Gastroesophageal sphincter (tissue), 4 donors: Measurements from ENCODE around the gene OR10K1. TPM values are rescaled to one million over a fixed set of nuclear protein-coding genes. Genes with fewer than 3 reads are reported as not detected.
"Not testable (repeated sequence)": the region's sequence is repeated elsewhere in the genome, so short reads cannot be mapped to it uniquely, and the experiment has no call there.

ENCODE experiments used
- ATAC-seq: fragments of 150-250 bp; one replicate; pipeline ENCODE4 v1.9.1; 2016; ENCODE audit warnings: mild to moderate bottlenecking, moderate library complexity
- H3K27ac ChIP-seq, 4 donors: fragments of 200-600 bp; sonication (generic) in 3 of 4; 1 replicate in 3 of 4; 2 replicates in 1 of 4; pipeline ENCODE4 v1.5.1; 2016 to 2019
- H3K27me3 ChIP-seq: fragments of 200-600 bp; sonication (generic); one replicate; pipeline ENCODE4 v1.5.1; 2019
- H3K36me3 ChIP-seq, 2 donors: fragments of 200-600 bp; sonication (generic); one replicate each; pipeline ENCODE4 v1.5.1; 2019; ENCODE audit warnings: control low read depth in 1 of 2
- H3K4me1 ChIP-seq, 3 donors: fragments of 200-600 bp; sonication (generic); 1 replicate in 2 of 3; 2 replicates in 1 of 3; pipeline ENCODE4 v1.5.1; 2016 to 2019; ENCODE audit warnings: control low read depth in 2 of 3
- H3K4me3 ChIP-seq, 2 donors: fragments of 200-600 bp; sonication (generic); one replicate each; pipeline ENCODE4 v1.5.1; 2019; ENCODE audit warnings: mild to moderate bottlenecking in 1 of 2, moderate library complexity in 1 of 2
- H3K9me3 ChIP-seq, 3 donors: fragments of 200-600 bp; sonication (generic); one replicate each; pipeline ENCODE4 v1.5.1; 2017 to 2019; ENCODE audit warnings: control low read depth in 2 of 3
- CTCF ChIP-seq, 4 experiments: fragments of 200-600 bp in 2 of 4; fragments of 450-650 bp in 2 of 4; sonication (generic) in 1 of 4; IDR thresholded peaks; one replicate each; pipeline ENCODE4 v1.5.1; 2017 to 2019; ENCODE audit warnings: antibody characterized with exemption in 4 of 4, mild to moderate bottlenecking in 2 of 4, moderate library complexity in 2 of 4
- EP300 ChIP-seq: sonication (generic); formaldehyde crosslinking; IDR thresholded peaks from one replicate; pipeline ENCODE4 v1.6.1; 2017; ENCODE audit warnings: antibody characterized with exemption, mild to moderate bottlenecking
- POLR2A ChIP-seq, 2 donors: fragments of 450-650 bp; IDR thresholded peaks; one replicate each; pipeline ENCODE4 v1.6.1; 2017; ENCODE audit warnings: antibody characterized with exemption in 2 of 2, mild to moderate bottlenecking in 2 of 2, moderate library complexity in 1 of 2
- POLR2AphosphoS5 ChIP-seq: sonication (generic); formaldehyde crosslinking; IDR thresholded peaks from one replicate; pipeline ENCODE4 v1.6.1; 2017; ENCODE audit warnings: antibody characterized with exemption
- WGBS, 2 donors: methylation state at CpG; one replicate each; pipeline ENCODE4 v1.1.5; 2018; ENCODE audit warnings: low coverage in 1 of 2; 5-methylcytosine and 5-hydroxymethylcytosine counted together
- total RNA-seq, 4 donors: library from RNA; depleted of rRNA; stranded (reverse); fragments of >200 nt; gene quantifications; one replicate each; pipeline ENCODE4 v1.1.0, GENCODE V29; 2016

OR10K1 gene
- total RNA-seq, 4 donors from 2014 or later: not detected

- H3K27me3 ChIP-seq: no peaks in the 10 kb centered on the region
- no peak for ATAC-seq
- no peaks in the 10 kb centered on the region for H3K4me1 ChIP-seq
- peaks cover 0 to 21% (median 0%) of the 10 kb centered on the region in 3 donors for H3K9me3 ChIP-seq
- H3K36me3 ChIP-seq: no peaks in the 10 kb centered on the region
- no peak within 1 kb of the TSS for H3K4me3 ChIP-seq
- no peak for TF ChIP-seq POLR2A (IDR thresholded peaks at IDR 0.05)
- no peak for TF ChIP-seq POLR2AphosphoS5
- TF ChIP-seq CTCF (IDR thresholded peaks at IDR 0.05): no peak
- no peak for TF ChIP-seq EP300
- H3K27ac ChIP-seq: no peak within 1 kb of the TSS
- WGBS, 2 donors: 77 to 87% methylated on average over 1 of the region's 1 CpG
Observed at GRCh38 chr1:158426137-158426536, 35.5 kb upstream of the OR10K1 start, which contains the start of gene OR10K2. Gene OR10K2 (minus strand): TSS chr1:158426237. CDS start chr1:158420866, 5,371 bp downstream.

- H3K36me3 ChIP-seq, H3K4me3 ChIP-seq, ATAC-seq, H3K4me1 ChIP-seq, H3K27ac ChIP-seq: not testable (repeated sequence)
- Histone ChIP-seq H3K27me3 (peaks cover 13% of the 10 kb centered on the region), H3K9me3 (peaks cover 0 to 42% (median 0%) of the 10 kb centered on the region in 3 donors)
- WGBS, 2 donors: 43 to 52% methylated on average over 3 of the region's 3 CpGs
Observed at GRCh38 chr1:158430163-158430562, 31.5 kb upstream of the OR10K1 start.

DNA sequence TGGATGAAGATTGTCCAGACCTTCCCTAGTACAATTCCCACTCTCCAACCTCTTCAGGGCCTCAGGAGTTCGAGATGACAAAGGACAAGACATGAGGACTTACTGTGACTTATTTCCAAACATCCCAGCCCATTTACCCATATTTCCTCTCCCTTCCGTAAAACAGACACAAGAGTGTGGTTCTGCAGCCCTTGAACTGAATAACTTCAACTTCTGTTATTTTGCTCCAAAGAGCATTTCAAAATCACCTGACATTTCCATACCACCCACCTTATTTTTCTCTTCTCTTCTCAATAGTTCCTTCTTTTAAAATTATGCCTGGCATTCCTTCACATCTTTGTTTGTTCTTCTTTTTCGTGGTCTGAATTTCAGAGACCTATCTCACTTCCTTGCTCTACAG is 26.9 kb upstream of the OR10K1 start:
- 39 to 48% methylated on average over 3 of the region's 3 CpGs for WGBS, 2 donors
- no peak overlapping the region for H3K27ac ChIP-seq
- H3K4me1 ChIP-seq: no peaks in the 10 kb centered on the region
- H3K9me3 ChIP-seq: peaks cover 0 to 26% (median 0%) of the 10 kb centered on the region in 3 donors
- no peak for ATAC-seq
- TF ChIP-seq POLR2AphosphoS5 (no peak), CTCF (IDR thresholded peaks at IDR 0.05) (no peak), POLR2A (IDR thresholded peaks at IDR 0.05) (no peak), EP300 (no peak)
- no peak overlapping the region for H3K4me3 ChIP-seq
- peaks cover 13% of the 10 kb centered on the region for H3K27me3 ChIP-seq
- no peaks in the 10 kb centered on the region for H3K36me3 ChIP-seq

DNA sequence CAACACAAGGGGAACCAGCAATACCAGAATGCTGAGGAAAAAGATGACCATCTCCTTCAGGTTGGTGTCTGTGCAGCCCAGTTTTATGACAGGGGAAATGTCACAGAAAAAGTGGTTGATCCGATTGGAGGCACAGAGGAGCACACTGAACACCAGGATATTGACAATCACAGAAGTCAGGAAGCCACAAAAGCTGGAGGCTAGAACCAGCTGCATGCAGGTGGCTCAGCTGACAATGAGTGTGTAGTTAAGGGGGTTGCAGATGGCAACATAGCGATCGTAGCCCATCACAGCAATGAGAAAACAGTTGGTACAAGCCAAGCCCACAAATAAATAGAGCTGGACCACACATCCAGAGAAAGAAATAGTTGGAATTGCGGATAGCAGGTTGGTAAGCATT is 16.3 kb upstream of the OR10K1 start:
- Histone ChIP-seq H3K36me3 (no peaks in the 10 kb centered on the region), H3K9me3 (no peaks in the 10 kb centered on the region), H3K27ac (no peak overlapping the region), H3K27me3 (no peaks in the 10 kb centered on the region), H3K4me1 (no peaks in the 10 kb centered on the region), H3K4me3 (no peak overlapping the region)
- 60 to 79% methylated on average over 1 to 4 of the region's 4 CpGs for WGBS, 2 donors
- ATAC-seq: no peak
- TF ChIP-seq POLR2AphosphoS5: no peak
- no peak for TF ChIP-seq EP300
- no peak for TF ChIP-seq POLR2A (IDR thresholded peaks at IDR 0.05)
- no peak for TF ChIP-seq CTCF (IDR thresholded peaks at IDR 0.05)

DNA sequence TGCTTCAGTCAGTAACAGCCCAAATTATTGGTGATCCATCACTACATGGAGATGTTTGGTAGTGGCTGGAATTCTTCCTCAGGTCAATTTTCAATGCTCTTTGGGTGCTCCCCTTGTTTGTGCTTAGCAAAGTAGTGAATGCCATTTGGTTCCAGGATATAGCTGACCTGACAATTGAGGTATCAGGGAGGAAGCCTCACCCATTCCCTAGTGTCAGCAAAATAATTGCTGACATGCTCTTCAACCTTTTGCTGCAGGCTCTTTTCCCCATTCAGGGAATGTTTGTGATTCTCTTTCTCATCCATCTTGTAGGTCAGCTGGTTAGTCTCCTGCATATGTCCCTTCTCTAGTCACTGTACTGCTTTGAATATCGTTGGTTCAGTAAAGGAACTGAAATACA is 7.1 kb upstream of the OR10K1 start:
- no peaks in the 10 kb centered on the region for H3K4me1 ChIP-seq
- no peak overlapping the region for H3K4me3 ChIP-seq
- H3K9me3 ChIP-seq: peaks cover 0 to 13% (median 0%) of the 10 kb centered on the region in 3 donors
- no peak overlapping the region for H3K27ac ChIP-seq
- no peaks in the 10 kb centered on the region for H3K36me3 ChIP-seq
- WGBS, 2 donors: 67% methylated on average over 1 of the region's 1 CpG
- TF ChIP-seq EP300: no peak
- ATAC-seq: no peak
- H3K27me3 ChIP-seq: no peaks in the 10 kb centered on the region

GRCh38 chr1:158457246-158457645 is 4.4 kb upstream of the OR10K1 start:
- no peaks in the 10 kb centered on the region for H3K36me3 ChIP-seq
- no peak for ATAC-seq
- TF ChIP-seq POLR2A (IDR thresholded peaks at IDR 0.05) (no peak), EP300 (no peak), CTCF (IDR thresholded peaks at IDR 0.05) (no peak), POLR2AphosphoS5 (no peak)

More at GRCh38 chr1:158457246-158457645, 4.4 kb upstream of the OR10K1 start:
- no peak overlapping the region for H3K27ac ChIP-seq
- H3K27me3 ChIP-seq: no peaks in the 10 kb centered on the region
- no peaks in the 10 kb centered on the region for H3K4me1 ChIP-seq
- no peak overlapping the region for H3K4me3 ChIP-seq
- H3K9me3 ChIP-seq: peaks cover 0 to 13% (median 0%) of the 10 kb centered on the region in 3 donors
